OCI-LY1 (cell line): Measurements from ENCODE around the gene KIRREL2.
"Not testable (repeated sequence)": the region's sequence is repeated elsewhere in the genome, so short reads cannot be mapped to it uniquely, and the experiment has no call there.

Source experiments
- H2AFZ ChIP-seq: fragments of 200-600 bp; sonication (generic), shearing (Covaris generic); 2 replicates; pipeline ENCODE4 v1.6.0; 2014; ENCODE audit warnings: antibody characterized with exemption, mild to moderate bottlenecking, low read length
- H3F3A ChIP-seq: fragments of 200-600 bp; sonication (generic), shearing (Covaris generic); 2 replicates; pipeline ENCODE4 v1.6.0; 2014; ENCODE audit warnings: mild to moderate bottlenecking, antibody characterized with exemption, low read length, moderate library complexity; ENCODE audit not compliant: insufficient read depth
- H3K27ac ChIP-seq: fragments of 200-600 bp; sonication (generic); 2 replicates; pipeline ENCODE4 v1.5.1; 2014; ENCODE audit warnings: low read length, mixed run types, mild to moderate bottlenecking, low read depth; ENCODE audit not compliant: poor library complexity, severe bottlenecking
- H3K27me3 ChIP-seq: fragments of 200-600 bp; sonication (generic); 2 replicates; pipeline ENCODE4 v1.6.0; 2014; ENCODE audit warnings: antibody characterized with exemption, mild to moderate bottlenecking, low read length, moderate library complexity; ENCODE audit not compliant: insufficient read depth
- H3K36me3 ChIP-seq: fragments of 200-600 bp; sonication (generic); 2 replicates; pipeline ENCODE4 v1.6.1; 2014; ENCODE audit warnings: mild to moderate bottlenecking, antibody characterized with exemption, low read length, moderate library complexity, mixed read lengths; ENCODE audit not compliant: insufficient read depth
- H3K4me1 ChIP-seq: fragments of 200-600 bp; sonication (generic); 2 replicates; pipeline ENCODE4 v1.5.1; 2014; ENCODE audit warnings: mild to moderate bottlenecking, low read length, moderate library complexity; ENCODE audit not compliant: insufficient read depth, severe bottlenecking
- H3K4me2 ChIP-seq: fragments of 200-600 bp; sonication (generic), shearing (Covaris generic); 2 replicates; pipeline ENCODE4 v1.6.1; 2014; ENCODE audit warnings: low read length
- H3K4me3 ChIP-seq: fragments of 200-600 bp; sonication (generic); 2 replicates; pipeline ENCODE4 v1.5.1; 2014; ENCODE audit warnings: low read length, low read depth, mild to moderate bottlenecking, mixed read lengths; ENCODE audit not compliant: poor library complexity, severe bottlenecking
- H3K79me2 ChIP-seq: fragments of 200-600 bp; shearing (Covaris generic); 2 replicates; pipeline ENCODE4 v1.6.1; 2016; ENCODE audit warnings: mixed run types, low read length, mixed read lengths; ENCODE audit not compliant: insufficient read depth
- H3K9ac ChIP-seq: fragments of 200-600 bp; sonication (generic), shearing (Covaris generic); 2 replicates; pipeline ENCODE4 v1.6.1; 2014; ENCODE audit warnings: mild to moderate bottlenecking, low read length, mixed read lengths
- H3K9me2 ChIP-seq: fragments of 200-600 bp; sonication (generic), shearing (Covaris generic); 2 replicates; pipeline ENCODE4 v1.6.1; 2014; ENCODE audit warnings: low read depth, mild to moderate bottlenecking, low read length, mixed read lengths
- H3K9me3 ChIP-seq: fragments of 200-600 bp; shearing (Covaris generic); 2 replicates; pipeline ENCODE4 v1.6.1; 2014; ENCODE audit warnings: low read length, mixed read lengths
- H4K20me1 ChIP-seq: fragments of 200-600 bp; sonication (generic), shearing (Covaris generic); 2 replicates; pipeline ENCODE4 v1.6.0; 2016; ENCODE audit warnings: mild to moderate bottlenecking, low read length; ENCODE audit not compliant: insufficient read depth
- CTCF ChIP-seq: fragments of 200-600 bp; sonication (generic), shearing (Covaris generic); IDR thresholded peaks from 2 replicates; pipeline ENCODE4 v1.5.1; 2017; ENCODE audit warnings: mild to moderate bottlenecking, antibody characterized with exemption, low read length, moderate library complexity, mixed read lengths
- EZH2 ChIP-seq: fragments of 200-600 bp; sonication (generic), shearing (Covaris generic); IDR thresholded peaks from 2 replicates; pipeline ENCODE4 v1.8.0; 2017; ENCODE audit warnings: borderline replicate concordance, mixed run types, mild to moderate bottlenecking, antibody characterized with exemption, low read length, moderate library complexity, mixed read lengths

The KIRREL2 gene

DNA sequence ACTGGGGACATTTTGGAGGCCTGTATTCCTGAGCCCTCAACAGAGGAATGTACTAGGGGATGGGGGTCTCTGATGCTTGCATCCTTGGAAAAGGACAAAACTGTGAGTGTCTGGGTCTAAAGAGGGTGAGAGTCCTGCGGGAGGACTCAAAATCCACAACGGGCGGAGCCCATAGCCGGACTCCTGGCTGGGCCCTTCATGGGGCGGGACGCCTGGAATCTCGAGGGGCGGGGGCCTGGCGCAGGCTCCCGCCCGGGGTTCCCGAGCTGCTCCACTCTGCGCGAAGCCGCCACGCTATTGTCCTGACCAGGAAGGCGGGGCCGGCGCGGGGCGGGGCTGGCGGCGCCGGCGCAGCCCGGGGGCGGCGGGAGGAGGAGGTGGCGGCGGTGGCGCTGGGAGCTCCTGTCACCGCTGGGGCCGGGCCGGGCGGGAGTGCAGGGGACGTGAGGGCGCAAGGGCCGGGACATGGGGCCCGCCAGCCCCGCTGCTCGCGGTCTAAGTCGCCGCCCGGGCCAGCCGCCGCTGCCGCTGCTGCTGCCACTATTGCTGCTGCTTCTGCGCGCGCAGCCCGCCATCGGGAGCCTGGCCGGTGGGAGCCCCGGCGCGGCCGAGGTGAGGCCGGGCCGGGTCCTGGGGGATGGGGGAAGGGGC lies 11.6 kb downstream of the KIRREL2 start, which contains the start of gene APLP1:
TSS of gene APLP1 (plus strand) at position 403 of the 651 bp plus-strand sequence. CDS start at position 466, 63 bp downstream.
- H3K4me1 ChIP-seq: peaks cover 18% of the 10 kb centered on the region
- H3K9ac ChIP-seq: peak within 1 kb of the TSS; percentile 31; the same call in 1 of the 2 replicates
- no peak within 1 kb of the TSS for H2AFZ ChIP-seq
- H3K36me3 ChIP-seq: no peaks in the 10 kb centered on the region
- no peaks in the 10 kb centered on the region for H4K20me1 ChIP-seq
- H3K27ac ChIP-seq: no peak within 1 kb of the TSS
- H3K79me2 ChIP-seq: no peaks in the 10 kb centered on the region
- TF ChIP-seq CTCF: no peak
- TF ChIP-seq EZH2: no peak
- H3K9me2 ChIP-seq: no peaks in the 10 kb centered on the region
- H3K9me3 ChIP-seq: no peaks in the 10 kb centered on the region
- peaks cover 4% of the 10 kb centered on the region; the same call in 1 of the 2 replicates for H3K27me3 ChIP-seq
- H3F3A ChIP-seq: no peaks in the 10 kb centered on the region
- peak within 1 kb of the TSS; percentile 52 for H3K4me2 ChIP-seq
- H3K4me3 ChIP-seq: peak within 1 kb of the TSS; percentile 44

DNA sequence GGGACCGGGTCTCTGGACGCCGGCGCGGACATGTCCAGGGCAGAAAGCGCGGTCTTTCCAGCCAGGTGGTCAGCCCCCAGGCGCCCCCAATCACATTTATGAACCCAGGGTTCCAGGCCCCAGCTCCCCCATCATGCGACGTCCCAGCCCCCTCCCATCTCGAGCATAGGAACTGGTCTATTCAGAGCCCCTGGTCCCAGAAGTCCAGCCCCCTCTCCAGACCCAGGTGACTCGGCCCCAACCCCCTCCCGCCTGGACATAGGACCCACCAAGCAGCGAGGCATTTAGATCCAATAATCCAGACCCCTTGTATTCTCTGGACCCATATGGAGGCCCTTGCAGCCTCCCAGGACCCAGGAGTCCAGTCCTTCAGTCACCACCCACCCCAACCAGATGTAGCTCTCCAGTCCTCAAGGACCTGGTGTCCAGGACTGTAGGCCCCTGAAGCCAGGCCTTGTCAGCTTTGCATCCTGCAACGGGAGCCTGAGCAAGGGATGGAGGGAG lies 12.2 kb downstream of the KIRREL2 start:
- Histone ChIP-seq H3K27me3 (peaks cover 4% of the 10 kb centered on the region; the same call in 1 of the 2 replicates), H3K4me1 (peaks cover 18% of the 10 kb centered on the region), H3K79me2 (no peaks in the 10 kb centered on the region), H3K9me3 (no peaks in the 10 kb centered on the region), H3F3A (no peaks in the 10 kb centered on the region), H3K36me3 (no peaks in the 10 kb centered on the region), H3K27ac (no peak overlapping the region), H4K20me1 (no peaks in the 10 kb centered on the region), H2AFZ (no peak overlapping the region), H3K9me2 (no peaks in the 10 kb centered on the region), H3K9ac (peak overlapping the region; percentile 31; the same call in 1 of the 2 replicates), H3K4me3 (peak overlapping the region; percentile 44), H3K4me2 (peak overlapping the region; percentile 52)
- no peak for TF ChIP-seq EZH2
- no peak for TF ChIP-seq CTCF

DNA sequence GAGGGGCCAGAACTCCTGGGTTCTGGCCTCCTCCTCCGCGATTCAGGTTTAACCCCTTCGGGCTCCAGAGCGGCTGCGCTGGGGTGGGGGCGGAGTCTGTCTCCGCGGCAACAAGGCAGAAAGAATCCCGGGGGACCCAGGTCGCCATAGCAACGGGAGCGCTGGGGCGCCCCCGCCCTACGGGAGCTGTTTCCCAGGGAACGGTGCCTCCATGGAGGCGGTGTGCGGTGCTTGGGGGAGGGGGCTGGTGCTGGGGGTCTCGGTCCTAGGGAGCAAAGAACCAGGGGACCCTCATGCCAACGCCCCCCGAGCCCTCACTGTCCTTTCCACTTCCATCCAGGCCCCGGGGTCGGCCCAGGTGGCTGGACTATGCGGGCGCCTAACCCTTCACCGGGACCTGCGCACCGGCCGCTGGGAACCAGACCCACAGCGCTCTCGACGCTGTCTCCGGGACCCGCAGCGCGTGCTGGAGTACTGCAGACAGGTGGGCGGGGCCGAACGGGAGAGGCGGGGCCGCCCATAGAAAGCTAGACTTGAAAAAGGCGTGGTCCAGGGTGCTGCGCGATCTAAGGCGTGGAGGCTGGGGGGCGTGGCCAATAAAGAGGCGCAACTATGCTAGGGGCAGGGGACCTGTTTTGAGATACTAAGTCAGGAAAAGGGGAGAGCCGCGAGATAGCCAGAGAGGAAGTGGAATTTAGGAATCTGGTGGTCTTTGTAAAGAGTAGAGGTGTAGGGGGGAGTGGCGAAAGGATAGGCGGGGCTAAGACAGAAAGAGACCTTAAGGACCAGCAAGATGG lies 12.8 kb downstream of the KIRREL2 start:
- Histone ChIP-seq H3K4me2 (peak overlapping the region; percentile 52), H3K27ac (no peak overlapping the region)

GRCh38 chr19:35870124-35870736 lies 13.5 kb downstream of the KIRREL2 start:
- H3K4me2 ChIP-seq: peak overlapping the region; percentile 52
- H3K79me2 ChIP-seq, H3K27me3 ChIP-seq, H3K27ac ChIP-seq, H2AFZ ChIP-seq, H3K9me2 ChIP-seq, H3F3A ChIP-seq, H3K9me3 ChIP-seq, H3K36me3 ChIP-seq, H3K9ac ChIP-seq, H4K20me1 ChIP-seq: not testable (repeated sequence)
- H3K4me1 ChIP-seq: peaks cover 18% of the 10 kb centered on the region
- H3K4me3 ChIP-seq: peak overlapping the region; percentile 44

More for the DNA sequence above, 12.8 kb downstream of the KIRREL2 start:
- no peaks in the 10 kb centered on the region for H3K79me2 ChIP-seq
- no peaks in the 10 kb centered on the region for H3K9me3 ChIP-seq
- no peaks in the 10 kb centered on the region for H4K20me1 ChIP-seq
- H3K27me3 ChIP-seq: peaks cover 4% of the 10 kb centered on the region; the same call in 1 of the 2 replicates
- TF ChIP-seq CTCF (no peak), EZH2 (no peak)
- no peak overlapping the region for H3K9ac ChIP-seq
- H2AFZ ChIP-seq: no peak overlapping the region
- H3K36me3 ChIP-seq: no peaks in the 10 kb centered on the region
- no peaks in the 10 kb centered on the region for H3K9me2 ChIP-seq
- no peaks in the 10 kb centered on the region for H3F3A ChIP-seq
- peaks cover 18% of the 10 kb centered on the region for H3K4me1 ChIP-seq
- H3K4me3 ChIP-seq: peak overlapping the region; percentile 44
